Measurements from ENCODE around the gene WNT8B.

GRCh38 chr10:100529475-100530298, 66.9 kb downstream of the WNT8B start, which contains the start of gene NDUFB8:
- TF ChIP-seq CTCF (IDR thresholded peaks at IDR 0.05) (no peak), POLR2A (IDR thresholded peaks at IDR 0.05) (peak; percentile 53 to 73)
